Endothelial cell (in vitro differentiated cells): ENCODE data around the gene TACR3. TPM values are rescaled to one million over a fixed set of nuclear protein-coding genes. Genes with fewer than 3 reads are reported as not detected.
"Not testable (repeated sequence)": the region's sequence is repeated elsewhere in the genome, so short reads cannot be mapped to it uniquely, and the experiment has no call there.

Experiments used
- DNase-seq: peaks from one replicate; pipeline ENCODE4 v3.0.0; 2021; ENCODE audit warnings: low spot score
- H3K27ac Mint-ChIP-seq: one replicate; pipeline ENCODE4 v1.8.0; 2021; ENCODE audit warnings: mixed read lengths, inconsistent platforms; ENCODE audit not compliant: unreplicated experiment
- H3K27me3 Mint-ChIP-seq: one replicate; pipeline ENCODE4 v1.8.0; 2021; ENCODE audit warnings: mild to moderate bottlenecking, moderate library complexity, mixed read lengths, inconsistent platforms; ENCODE audit not compliant: unreplicated experiment
- H3K36me3 Mint-ChIP-seq: one replicate; pipeline ENCODE4 v1.8.0; 2021; ENCODE audit warnings: mild to moderate bottlenecking, low read depth, mixed read lengths, inconsistent platforms; ENCODE audit not compliant: unreplicated experiment
- H3K4me1 Mint-ChIP-seq: one replicate; pipeline ENCODE4 v1.8.0; 2021; ENCODE audit warnings: mild to moderate bottlenecking, mixed read lengths, inconsistent platforms; ENCODE audit not compliant: unreplicated experiment
- H3K4me3 Mint-ChIP-seq: one replicate; pipeline ENCODE4 v1.8.0; 2021; ENCODE audit warnings: mild to moderate bottlenecking, mixed read lengths, inconsistent platforms; ENCODE audit not compliant: unreplicated experiment
- H3K9me3 Mint-ChIP-seq: one replicate; pipeline ENCODE4 v1.8.0; 2021; ENCODE audit warnings: mixed read lengths, inconsistent platforms; ENCODE audit not compliant: unreplicated experiment
- total RNA-seq: library from RNA; stranded (reverse); fragmentation: NEBNext Ultra II Directional; extraction: Animal tissue kit (Norgen Biotek cat#: 25700); gene quantifications from one replicate; pipeline ENCODE4 v1.2.1, GENCODE V29; 2021; ENCODE audit not compliant: unreplicated experiment
- TF ChIP-seq, protein P1 (sequence below): fragments of 200-600 bp; sonication (generic); IDR thresholded peaks from one replicate; pipeline ENCODE4 v1.5.0; 2021; ENCODE audit warnings: antibody characterized with exemption; ENCODE audit not compliant: unreplicated experiment

TACR3 gene
- total RNA-seq, 1 donor from 2014 or later: 0.08 TPM

DNA sequence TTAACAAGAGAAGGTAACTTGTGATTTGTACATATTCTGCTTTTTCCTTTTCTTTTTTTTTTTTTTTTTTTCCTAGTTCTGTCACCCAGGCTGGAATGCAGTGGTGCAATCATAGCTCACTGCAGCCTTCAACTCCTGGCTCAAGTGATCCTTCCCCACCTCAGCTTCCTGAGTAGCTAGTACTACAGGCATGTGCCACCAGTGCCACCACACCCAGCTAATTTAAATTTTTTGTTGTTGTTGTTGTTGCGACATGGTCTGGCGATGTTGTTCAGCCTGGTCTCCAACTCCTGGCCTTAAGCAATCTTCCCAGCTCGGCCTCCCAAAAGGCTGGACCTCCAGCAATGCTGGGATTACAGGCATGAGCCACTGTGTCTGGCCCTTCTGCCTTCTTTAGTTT is 1.5 kb upstream of the TACR3 start:
- TF ChIP-seq, protein P1, sequence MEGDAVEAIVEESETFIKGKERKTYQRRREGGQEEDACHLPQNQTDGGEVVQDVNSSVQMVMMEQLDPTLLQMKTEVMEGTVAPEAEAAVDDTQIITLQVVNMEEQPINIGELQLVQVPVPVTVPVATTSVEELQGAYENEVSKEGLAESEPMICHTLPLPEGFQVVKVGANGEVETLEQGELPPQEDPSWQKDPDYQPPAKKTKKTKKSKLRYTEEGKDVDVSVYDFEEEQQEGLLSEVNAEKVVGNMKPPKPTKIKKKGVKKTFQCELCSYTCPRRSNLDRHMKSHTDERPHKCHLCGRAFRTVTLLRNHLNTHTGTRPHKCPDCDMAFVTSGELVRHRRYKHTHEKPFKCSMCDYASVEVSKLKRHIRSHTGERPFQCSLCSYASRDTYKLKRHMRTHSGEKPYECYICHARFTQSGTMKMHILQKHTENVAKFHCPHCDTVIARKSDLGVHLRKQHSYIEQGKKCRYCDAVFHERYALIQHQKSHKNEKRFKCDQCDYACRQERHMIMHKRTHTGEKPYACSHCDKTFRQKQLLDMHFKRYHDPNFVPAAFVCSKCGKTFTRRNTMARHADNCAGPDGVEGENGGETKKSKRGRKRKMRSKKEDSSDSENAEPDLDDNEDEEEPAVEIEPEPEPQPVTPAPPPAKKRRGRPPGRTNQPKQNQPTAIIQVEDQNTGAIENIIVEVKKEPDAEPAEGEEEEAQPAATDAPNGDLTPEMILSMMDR: no peak
- no peaks in the 10 kb centered on the region for H3K36me3 Mint-ChIP-seq
- DNase-seq: no peak
- H3K9me3 Mint-ChIP-seq: no peaks in the 10 kb centered on the region
- no peak overlapping the region for H3K4me3 Mint-ChIP-seq
- H3K27me3 Mint-ChIP-seq: peaks cover 3% of the 10 kb centered on the region
- peaks cover 6% of the 10 kb centered on the region for H3K4me1 Mint-ChIP-seq
- H3K27ac Mint-ChIP-seq: no peak overlapping the region

DNA sequence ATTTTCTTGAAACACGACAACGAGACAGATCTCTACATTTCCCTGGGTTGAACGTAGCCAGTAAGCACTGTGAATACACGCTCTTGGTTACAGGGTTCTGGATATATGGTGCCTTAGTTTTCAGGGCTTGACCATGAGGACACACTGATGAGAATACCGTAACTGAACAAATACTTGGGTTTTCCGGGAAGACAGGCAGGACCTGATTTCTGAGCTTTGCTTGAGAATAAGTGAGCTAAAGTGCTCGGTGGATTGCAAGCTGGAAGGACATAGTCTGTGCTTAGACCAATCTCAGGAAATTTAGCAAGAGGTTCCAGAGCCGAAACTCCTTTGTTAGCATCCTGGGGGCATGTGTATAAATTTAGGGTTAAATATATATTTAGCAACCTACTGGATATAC is 876 bp upstream of the TACR3 start:
- peak overlapping the region; percentile 79 for H3K4me3 Mint-ChIP-seq
- H3K4me1 Mint-ChIP-seq: peaks cover 6% of the 10 kb centered on the region
- H3K36me3 Mint-ChIP-seq: no peaks in the 10 kb centered on the region
- no peak overlapping the region for H3K27ac Mint-ChIP-seq
- peaks cover 3% of the 10 kb centered on the region for H3K27me3 Mint-ChIP-seq
- no peaks in the 10 kb centered on the region for H3K9me3 Mint-ChIP-seq
- TF ChIP-seq, protein P1: no peak
- no peak for DNase-seq

DNA sequence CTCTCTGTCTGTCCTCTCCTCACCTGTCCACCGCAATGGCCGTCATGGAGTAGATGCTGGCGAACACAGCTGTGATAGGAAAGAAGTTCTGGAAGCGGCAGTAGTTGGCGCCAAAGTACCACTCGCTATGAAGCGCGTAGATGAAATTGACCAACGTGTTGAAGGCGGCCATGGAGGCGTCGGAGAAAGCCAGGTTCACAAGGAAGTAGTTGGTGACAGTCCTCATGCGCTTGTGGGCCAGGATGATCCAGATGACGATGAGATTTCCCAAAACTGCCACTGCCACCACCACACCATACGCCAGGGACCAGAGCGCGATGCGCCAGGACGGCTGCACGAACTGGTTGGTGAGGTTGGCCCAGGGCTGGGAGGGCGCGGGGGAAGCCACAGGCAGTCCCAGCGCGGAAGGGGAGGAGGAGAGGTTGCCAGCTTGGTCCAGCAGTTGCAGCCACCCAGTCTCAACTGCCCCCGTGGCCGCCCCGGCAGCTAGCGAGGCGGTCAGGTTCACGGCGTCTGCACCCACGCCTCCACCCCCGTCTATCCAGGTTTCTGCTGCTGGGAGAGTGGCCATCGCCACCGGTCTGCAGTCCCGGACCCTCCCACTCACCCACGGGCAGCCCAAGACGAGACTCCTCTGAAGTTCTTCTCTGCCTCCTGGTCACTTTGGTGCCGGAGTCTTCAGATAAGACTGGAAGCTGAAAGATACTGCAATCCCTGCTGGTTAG is 518 bp downstream of the TACR3 start:
- H3K36me3 Mint-ChIP-seq: no peaks in the 10 kb centered on the region
- DNase-seq: peak; percentile 28
- TF ChIP-seq, protein P1: no peak
- H3K27me3 Mint-ChIP-seq: peaks cover 3% of the 10 kb centered on the region
- peak overlapping the region; percentile 89 for H3K4me3 Mint-ChIP-seq
- no peaks in the 10 kb centered on the region for H3K9me3 Mint-ChIP-seq
- H3K4me1 Mint-ChIP-seq: peaks cover 6% of the 10 kb centered on the region
- no peak overlapping the region for H3K27ac Mint-ChIP-seq

DNA sequence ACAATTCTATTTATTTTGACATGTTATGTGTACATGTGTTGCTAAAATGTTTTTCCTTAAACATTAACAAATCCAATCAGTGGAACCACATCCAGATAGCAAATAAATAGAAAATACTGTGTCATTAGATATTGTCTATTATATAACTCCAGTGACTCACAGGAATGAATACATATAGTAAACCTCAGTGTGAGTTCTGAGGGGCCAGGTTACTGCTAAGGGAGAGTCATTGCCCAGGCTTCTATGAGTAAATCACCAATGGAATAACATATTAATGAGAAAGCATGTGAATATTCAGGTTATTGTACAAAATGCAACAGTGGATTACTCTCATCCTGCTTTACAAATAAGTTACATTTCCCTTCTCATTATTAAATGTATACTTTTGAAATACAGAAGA is 27.2 kb downstream of the TACR3 start:
- TF ChIP-seq, protein P1: no peak
- H3K9me3 Mint-ChIP-seq: no peaks in the 10 kb centered on the region
- no peaks in the 10 kb centered on the region for H3K27me3 Mint-ChIP-seq

DNA sequence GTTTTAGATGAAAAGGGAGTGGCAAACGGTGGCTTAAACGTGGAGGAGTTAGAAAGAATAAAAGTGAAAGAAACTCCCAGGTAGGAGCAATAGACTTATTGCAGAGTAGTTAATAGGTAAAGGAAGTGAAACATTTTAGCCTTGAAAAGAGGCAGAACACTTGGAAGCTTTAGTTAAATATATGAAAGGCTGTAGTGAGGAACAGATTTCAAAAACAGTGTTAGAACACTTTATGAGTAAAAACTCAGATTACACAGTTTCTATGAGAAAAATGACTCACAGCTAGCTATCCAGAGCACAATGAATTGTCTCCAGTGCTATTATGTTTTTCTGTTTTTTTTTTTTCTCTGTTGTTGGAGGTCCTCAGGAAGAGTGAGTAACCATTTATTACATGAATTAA is 45.8 kb downstream of the TACR3 start:
- Mint-ChIP-seq H3K36me3 (no peaks in the 10 kb centered on the region), H3K9me3 (no peaks in the 10 kb centered on the region), H3K27ac (no peak overlapping the region), H3K4me1 (no peaks in the 10 kb centered on the region), H3K27me3 (peaks cover 3% of the 10 kb centered on the region), H3K4me3 (no peak overlapping the region)
- no peak for DNase-seq
- TF ChIP-seq, protein P1: no peak

More for the DNA sequence above, 27.2 kb downstream of the TACR3 start:
- H3K27ac Mint-ChIP-seq: no peak overlapping the region
- H3K36me3 Mint-ChIP-seq: no peaks in the 10 kb centered on the region
- no peak for DNase-seq
- H3K4me3 Mint-ChIP-seq: no peak overlapping the region
- H3K4me1 Mint-ChIP-seq: no peaks in the 10 kb centered on the region

DNA sequence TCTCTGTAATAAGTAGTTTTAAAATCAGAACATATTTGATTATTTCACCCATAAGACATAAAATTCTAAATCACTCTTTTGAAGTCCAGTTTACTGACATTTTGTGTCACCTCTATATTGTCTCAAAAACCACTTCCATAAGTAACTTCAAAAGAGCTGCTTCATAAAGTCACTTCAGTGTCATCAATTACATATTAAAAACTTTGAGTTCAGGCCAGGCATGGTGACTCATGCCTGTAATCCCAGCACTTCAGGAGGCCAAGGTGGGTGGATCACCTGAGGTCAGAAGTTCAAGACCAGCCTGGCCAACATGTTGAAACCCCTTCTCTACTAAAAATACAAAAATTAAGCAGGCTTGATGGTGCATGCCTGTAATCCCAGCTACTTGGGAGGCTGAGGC is 53.0 kb downstream of the TACR3 start:
- H3K9me3 Mint-ChIP-seq, H3K27me3 Mint-ChIP-seq, H3K4me1 Mint-ChIP-seq, H3K27ac Mint-ChIP-seq, H3K36me3 Mint-ChIP-seq, H3K4me3 Mint-ChIP-seq, DNase-seq: not testable (repeated sequence)
